Kidney (tissue), 14 donors: Measurements from ENCODE around the gene AOX1. TPM values are rescaled to one million over a fixed set of nuclear protein-coding genes. Genes with fewer than 3 reads are reported as not detected.

Experiments
- DNase-seq, 5 donors: peaks; one replicate each; pipeline ENCODE4 v3.0.0-alpha.2; 2013 to 2020
- FAIRE-seq: peaks from 2 replicates; lab custom pipeline; 2012; peaks lifted over from hg19 to GRCh38; lab: Jason Lieb, UNC
- H3K27ac ChIP-seq, 2 donors: one replicate each; pipeline ENCODE4 v1.7.0; 2013; ENCODE audit warnings: low read depth in 2 of 2, low read length in 2 of 2, inconsistent platforms in 1 of 2
- H3K27me3 ChIP-seq: one replicate; pipeline ENCODE4 v1.7.1; 2013; ENCODE audit warnings: low read length, inconsistent platforms; ENCODE audit not compliant: control insufficient read depth, insufficient read depth
- H3K36me3 ChIP-seq, 3 donors: one replicate each; pipeline versions ENCODE4 v1.7.0 to v1.7.1; 2013; ENCODE audit warnings: low read length in 3 of 3, control low read depth in 1 of 3, inconsistent platforms in 1 of 3; ENCODE audit not compliant: insufficient read depth in 3 of 3, control insufficient read depth in 2 of 3
- H3K4me1 ChIP-seq, 3 donors: one replicate each; pipeline versions ENCODE4 v1.7.0 to v1.7.1; 2013; ENCODE audit warnings: low read length in 3 of 3, inconsistent platforms in 1 of 3, low read depth in 1 of 3; ENCODE audit not compliant: control insufficient read depth in 2 of 3, insufficient read depth in 2 of 3
- H3K4me3 ChIP-seq, 3 donors: one replicate each; pipeline versions ENCODE4 v1.7.0 to v1.8.1; 2013; ENCODE audit warnings: low read length in 3 of 3, control low read depth in 1 of 3, inconsistent platforms in 1 of 3
- H3K9ac ChIP-seq, 3 donors: one replicate each; pipeline versions ENCODE4 v1.7.0 to v1.7.1; 2013; ENCODE audit warnings: low read length in 3 of 3, control low read depth in 1 of 3, inconsistent platforms in 1 of 3
- H3K9me3 ChIP-seq, 3 donors: one replicate each; pipeline versions ENCODE4 v1.7.0 to v1.7.1; 2013; ENCODE audit warnings: low read length in 3 of 3, control low read depth in 1 of 3, inconsistent platforms in 1 of 3; ENCODE audit not compliant: control insufficient read depth in 2 of 3, insufficient read depth in 1 of 3
- CTCF ChIP-seq: IDR thresholded peaks from 3 replicates; pipeline ENCODE4 v1.5.1; 2012; ENCODE audit warnings: mild to moderate bottlenecking, moderate library complexity, borderline replicate concordance; ENCODE audit not compliant: insufficient read depth; ENCODE audit errors: extremely low read depth
- intact Hi-C: fragments of 100-400 bp; cut with DNase I; formaldehyde crosslinking; loops from one replicate; pipeline ENCODE4 v1.11.1; 2022
- polyA plus RNA-seq: library from polyadenylated mRNA; stranded (reverse); fragments of 350-450 nt; fragmentation: Illumina TruSeq; extraction: RNeasy Lipid Tissue Mini Kit (QIAGEN cat#74804); gene quantifications from one replicate; pipeline ENCODE4 v1.2.3, GENCODE V29; 2014; ENCODE audit warnings: low read depth, low replicate concordance; ENCODE audit not compliant: insufficient read depth
- total RNA-seq: library from RNA; stranded (reverse); fragmentation: NEBNext Ultra II Directional; extraction: Animal tissue kit (Norgen Biotek cat#: 25700); gene quantifications from one replicate; pipeline ENCODE4 v1.2.1, GENCODE V29; 2021
- donor health status: control.
- donor health status: control.
- donor health status: control.
- donor health status: control.
- donor health status: control.
- donor health status: DM: yes; HTN: yes; CAD: no.
- donor health status: Normal renal cell carcinoma (clear cell type).

AOX1 gene
- total and polyA plus RNA-seq, 2 donors from 2014 or later: 38.6 to 43.7 TPM

- intact Hi-C loops: no loop called here
- FAIRE-seq (no peak), DNase-seq (no peak)
- no peaks in the 10 kb centered on the region for H3K4me1 ChIP-seq
- H3K9ac ChIP-seq: no peak overlapping the region
- H3K4me3 ChIP-seq: no peak overlapping the region
- H3K27ac ChIP-seq: no peak overlapping the region
- no peaks in the 10 kb centered on the region for H3K27me3 ChIP-seq
- H3K36me3 ChIP-seq: peaks cover 0 to 7% (median 0%) of the 10 kb centered on the region in 3 donors
- TF ChIP-seq CTCF: no peak
- no peaks in the 10 kb centered on the region for H3K9me3 ChIP-seq
Measured at GRCh38 chr2:200602584-200602983, 16.8 kb downstream of the AOX1 start.

- peaks cover 0 to 15% (median 0%) of the 10 kb centered on the region in 3 donors for H3K36me3 ChIP-seq
- H3K27me3 ChIP-seq: no peaks in the 10 kb centered on the region
- FAIRE-seq (no peak), DNase-seq (no peak)
- H3K27ac ChIP-seq: no peak overlapping the region
- no peak for TF ChIP-seq CTCF
- H3K4me1 ChIP-seq: no peaks in the 10 kb centered on the region
- intact Hi-C loops: no loop called here
- H3K9me3 ChIP-seq: no peaks in the 10 kb centered on the region
- H3K9ac ChIP-seq: no peak overlapping the region
- no peak overlapping the region for H3K4me3 ChIP-seq
Measured at GRCh38 chr2:200603972-200604371, 18.2 kb downstream of the AOX1 start.

GRCh38 chr2:200604571-200605255, 18.9 kb downstream of the AOX1 start:
- Histone ChIP-seq H3K9me3 (no peaks in the 10 kb centered on the region), H3K36me3 (peaks cover 0 to 16% (median 0%) of the 10 kb centered on the region in 3 donors), H3K4me1 (no peaks in the 10 kb centered on the region), H3K27ac (no peak overlapping the region), H3K4me3 (no peak overlapping the region), H3K9ac (no peak overlapping the region), H3K27me3 (no peaks in the 10 kb centered on the region)
- TF ChIP-seq CTCF: no peak
- intact Hi-C loops: no loop called here
- FAIRE-seq (no peak), DNase-seq (no peak)
